Hepatocyte (in vitro differentiated cells): ENCODE measurements around the gene LDB3.

ENCODE experiments used
- EZH2 ChIP-seq: fragments of 200-600 bp; sonication (generic); IDR thresholded peaks from 2 replicates; pipeline ENCODE4 v1.6.1; 2016; ENCODE audit warnings: antibody characterized with exemption, mild to moderate bottlenecking, borderline replicate concordance
- EZH2phosphoT487 ChIP-seq: fragments of 200-600 bp; sonication (generic); IDR thresholded peaks from one replicate; pipeline ENCODE4 v1.6.1; 2018; ENCODE audit warnings: antibody characterized with exemption, mild to moderate bottlenecking, low read depth, moderate library complexity; ENCODE audit not compliant: unreplicated experiment, severe bottlenecking
- TF ChIP-seq, protein P1 (sequence below): fragments of 200-600 bp; sonication (generic); IDR thresholded peaks from 2 replicates; pipeline ENCODE4 v1.5.1; 2016; ENCODE audit warnings: antibody characterized with exemption, mild to moderate bottlenecking; ENCODE audit not compliant: poor library complexity

DNA sequence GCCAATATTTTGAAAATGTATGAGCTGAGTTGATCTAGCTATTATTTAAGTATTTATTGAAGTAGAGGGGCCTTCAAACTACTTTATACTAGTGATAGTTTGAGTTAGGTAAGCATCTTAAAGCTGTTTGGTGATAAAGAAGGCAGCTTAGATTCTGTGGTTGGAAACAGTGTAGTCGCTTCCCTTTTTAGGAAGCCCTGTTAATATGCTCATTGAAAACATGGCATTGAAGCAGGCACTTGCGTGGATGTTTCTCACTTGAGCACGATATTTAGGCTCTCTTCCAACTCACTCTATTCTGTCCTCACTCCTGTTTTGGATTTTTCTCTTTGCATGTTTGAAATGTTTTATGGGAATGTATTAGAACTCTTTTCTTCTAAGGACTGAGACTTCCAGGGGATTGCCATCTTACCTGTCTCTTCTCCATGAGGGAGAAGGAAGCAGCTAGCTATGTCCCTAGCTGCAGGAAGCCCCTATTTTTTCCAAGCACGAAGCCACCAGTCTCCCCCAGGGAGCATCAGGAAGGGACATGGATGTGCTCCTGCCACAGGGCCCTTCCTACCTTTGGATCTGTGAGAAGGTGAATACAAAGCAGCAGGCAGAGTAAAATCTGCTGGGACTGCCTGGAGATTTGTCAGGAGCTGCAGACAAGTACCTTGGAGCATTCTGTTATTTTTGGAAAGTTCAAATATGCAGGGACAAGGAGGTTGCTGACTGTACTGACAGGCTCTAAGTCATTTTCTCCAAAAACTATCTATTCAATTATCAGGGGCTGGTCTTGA, 66.1 kb downstream of the LDB3 start:
- TF ChIP-seq EZH2 (no peak), EZH2phosphoT487 (no peak)
- TF ChIP-seq, protein P1, sequence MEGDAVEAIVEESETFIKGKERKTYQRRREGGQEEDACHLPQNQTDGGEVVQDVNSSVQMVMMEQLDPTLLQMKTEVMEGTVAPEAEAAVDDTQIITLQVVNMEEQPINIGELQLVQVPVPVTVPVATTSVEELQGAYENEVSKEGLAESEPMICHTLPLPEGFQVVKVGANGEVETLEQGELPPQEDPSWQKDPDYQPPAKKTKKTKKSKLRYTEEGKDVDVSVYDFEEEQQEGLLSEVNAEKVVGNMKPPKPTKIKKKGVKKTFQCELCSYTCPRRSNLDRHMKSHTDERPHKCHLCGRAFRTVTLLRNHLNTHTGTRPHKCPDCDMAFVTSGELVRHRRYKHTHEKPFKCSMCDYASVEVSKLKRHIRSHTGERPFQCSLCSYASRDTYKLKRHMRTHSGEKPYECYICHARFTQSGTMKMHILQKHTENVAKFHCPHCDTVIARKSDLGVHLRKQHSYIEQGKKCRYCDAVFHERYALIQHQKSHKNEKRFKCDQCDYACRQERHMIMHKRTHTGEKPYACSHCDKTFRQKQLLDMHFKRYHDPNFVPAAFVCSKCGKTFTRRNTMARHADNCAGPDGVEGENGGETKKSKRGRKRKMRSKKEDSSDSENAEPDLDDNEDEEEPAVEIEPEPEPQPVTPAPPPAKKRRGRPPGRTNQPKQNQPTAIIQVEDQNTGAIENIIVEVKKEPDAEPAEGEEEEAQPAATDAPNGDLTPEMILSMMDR, result no peak
